NCI-H1694 treated with DMSO at 0.1 percent for 48 hours (cell line): ENCODE results near the gene STARD10.
"Not testable (repeated sequence)": the region's sequence is repeated elsewhere in the genome, so short reads cannot be mapped to it uniquely, and the experiment has no call there.

ENCODE experiments used
- DNase-seq: peaks from one replicate; lab custom pipeline; 2025; lab: John Stamatoyannopoulos, UW

The STARD10 gene, protein sequence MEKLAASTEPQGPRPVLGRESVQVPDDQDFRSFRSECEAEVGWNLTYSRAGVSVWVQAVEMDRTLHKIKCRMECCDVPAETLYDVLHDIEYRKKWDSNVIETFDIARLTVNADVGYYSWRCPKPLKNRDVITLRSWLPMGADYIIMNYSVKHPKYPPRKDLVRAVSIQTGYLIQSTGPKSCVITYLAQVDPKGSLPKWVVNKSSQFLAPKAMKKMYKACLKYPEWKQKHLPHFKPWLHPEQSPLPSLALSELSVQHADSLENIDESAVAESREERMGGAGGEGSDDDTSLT

GRCh38 chr11:72793425-72794367, at the start of gene STARD10:
TSS of gene STARD10 (minus strand) at chr11:72794047. CDS start at chr11:72781181, 12,866 bp downstream.
- DNase-seq: peak; percentile 89

- DNase-seq: no peak
Measured at GRCh38 chr11:72842653-72843330, 48.9 kb upstream of the STARD10 start.

DNA sequence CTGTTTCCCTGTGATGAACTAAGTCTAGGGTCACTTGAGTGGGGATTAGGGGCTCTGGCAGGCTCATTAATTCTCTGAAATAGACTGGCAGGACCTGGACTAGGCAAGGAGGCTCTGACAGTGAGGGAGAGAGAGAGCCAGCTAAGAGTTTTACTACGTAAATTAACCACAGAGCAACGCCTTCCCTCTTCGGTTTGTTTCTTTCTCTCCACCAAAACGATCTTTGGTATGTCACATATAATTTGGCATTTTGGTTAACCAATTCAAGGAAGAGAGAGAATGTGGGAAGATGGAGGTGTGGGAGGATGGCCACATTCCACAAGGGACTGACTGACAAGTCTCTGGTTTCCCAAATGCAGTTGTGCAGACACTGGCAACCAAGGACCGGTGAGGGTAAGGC, 48.3 kb upstream of the STARD10 start:
- no peak for DNase-seq

GRCh38 chr11:72841397-72841796, 47.5 kb upstream of the STARD10 start:
- DNase-seq: no peak

GRCh38 chr11:72840780-72841179, 46.9 kb upstream of the STARD10 start:
- no peak for DNase-seq

- no peak for DNase-seq
Measured at GRCh38 chr11:72838691-72839305, 45.0 kb upstream of the STARD10 start.

GRCh38 chr11:72836111-72836510, 42.3 kb upstream of the STARD10 start:
- no peak for DNase-seq

GRCh38 chr11:72834905-72835304, 41.1 kb upstream of the STARD10 start:
- no peak for DNase-seq

- no peak for DNase-seq
Measured at GRCh38 chr11:72833811-72834493, 40.1 kb upstream of the STARD10 start.

DNA sequence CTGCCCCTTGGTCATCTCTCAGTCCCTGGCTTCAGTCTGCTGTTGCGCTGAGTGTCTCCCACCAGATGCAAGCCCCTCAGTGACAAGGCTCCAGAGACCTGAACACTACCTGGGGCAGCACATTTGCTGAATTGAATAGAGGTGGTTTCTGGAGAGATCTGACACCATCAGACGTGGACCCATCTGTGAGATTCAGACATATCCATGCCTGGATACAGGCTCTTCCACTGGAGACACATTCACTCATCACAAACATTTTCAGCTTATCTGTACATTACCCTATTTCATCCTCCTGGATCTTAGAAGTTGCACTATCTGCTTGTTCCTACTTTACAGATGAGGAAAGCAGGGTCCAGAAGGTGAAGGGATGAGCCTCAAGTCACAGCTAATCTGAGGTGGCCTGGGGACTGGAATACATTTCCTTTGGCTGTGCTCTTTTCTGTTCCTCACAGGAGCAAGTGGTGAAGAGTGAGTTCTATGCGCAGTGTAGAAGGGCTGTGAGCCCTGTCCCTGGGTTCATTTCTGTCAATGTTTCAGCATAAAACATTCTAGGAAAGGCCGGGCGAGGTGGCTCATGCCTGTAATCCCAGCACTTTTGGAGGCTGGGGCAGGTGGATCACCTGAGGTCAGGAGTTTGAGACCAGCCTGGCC, 39.4 kb upstream of the STARD10 start:
- DNase-seq: no peak

DNA sequence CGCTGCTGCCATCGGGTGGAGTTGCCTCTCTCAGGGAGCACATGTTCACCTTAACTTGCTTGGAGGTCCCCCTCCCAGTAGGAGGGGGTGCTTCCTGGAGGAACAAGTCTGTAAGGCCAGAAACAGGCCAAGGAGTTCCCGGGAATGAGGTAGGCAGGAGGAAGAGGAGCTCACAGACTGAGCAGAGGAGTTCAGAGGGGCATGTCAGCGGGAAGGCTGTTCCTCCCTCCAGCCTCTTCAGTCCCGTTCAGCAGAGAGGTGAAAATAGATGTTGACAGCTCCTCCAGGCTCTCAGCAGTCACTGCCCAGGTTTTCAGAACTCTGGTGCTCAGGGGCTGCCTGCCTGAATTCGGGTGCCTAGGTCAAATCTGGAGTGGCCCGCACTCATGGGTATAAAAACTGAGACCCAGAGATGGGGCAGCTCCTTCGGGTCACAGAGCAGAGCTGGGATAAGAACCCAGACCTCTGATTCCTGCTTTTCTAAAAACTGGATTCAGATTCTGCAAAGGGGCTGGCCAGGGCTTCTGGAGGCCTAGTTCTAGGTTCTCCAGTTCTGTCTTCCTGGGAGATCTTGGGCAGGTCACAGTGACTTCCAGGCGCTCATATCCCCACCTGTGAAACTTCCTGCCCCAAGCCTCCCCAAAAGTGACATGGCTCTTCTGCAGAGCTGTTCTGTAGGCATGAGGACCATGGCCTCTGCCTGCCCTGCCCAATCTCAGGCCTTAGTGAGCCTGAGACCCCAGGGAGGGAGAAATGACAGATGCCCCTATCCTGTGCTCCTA, 38.6 kb upstream of the STARD10 start:
- no peak for DNase-seq

GRCh38 chr11:72831521-72832300, 37.9 kb upstream of the STARD10 start:
- peak; percentile 69 for DNase-seq

DNA sequence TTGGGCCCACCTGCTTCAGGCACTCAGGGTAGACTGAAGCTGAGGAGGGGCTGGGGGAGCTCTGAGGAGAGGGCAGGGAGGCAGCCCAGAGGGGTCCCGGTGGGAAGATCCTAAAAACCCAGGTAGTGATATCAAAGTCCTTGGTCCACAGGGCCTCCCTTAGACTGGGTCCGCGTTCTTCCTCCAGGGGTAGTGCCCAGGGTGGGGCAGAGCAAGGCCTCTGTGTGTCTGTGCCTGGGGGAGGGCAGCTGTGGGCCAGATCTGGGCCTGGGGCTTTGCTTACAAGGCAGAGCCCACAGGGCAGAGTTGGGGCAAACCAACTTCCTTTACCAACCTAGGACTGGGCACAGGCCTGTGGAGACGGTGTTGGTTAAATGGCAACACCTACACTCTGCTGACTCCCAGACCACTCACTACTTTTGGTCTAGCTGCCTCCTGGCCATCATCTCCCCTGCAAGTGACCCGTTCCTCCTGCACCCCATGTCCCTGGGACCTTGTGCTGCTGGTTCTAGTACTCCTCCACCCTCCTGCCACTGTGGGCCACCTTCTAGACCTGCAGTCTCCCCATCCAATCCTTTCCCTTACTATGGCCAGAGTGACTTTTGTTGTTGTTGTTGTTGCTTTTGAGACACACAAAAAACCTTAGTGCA, 36.2 kb upstream of the STARD10 start:
- DNase-seq: no peak

- no peak for DNase-seq
Measured at GRCh38 chr11:72829178-72829577, 35.3 kb upstream of the STARD10 start.

DNA sequence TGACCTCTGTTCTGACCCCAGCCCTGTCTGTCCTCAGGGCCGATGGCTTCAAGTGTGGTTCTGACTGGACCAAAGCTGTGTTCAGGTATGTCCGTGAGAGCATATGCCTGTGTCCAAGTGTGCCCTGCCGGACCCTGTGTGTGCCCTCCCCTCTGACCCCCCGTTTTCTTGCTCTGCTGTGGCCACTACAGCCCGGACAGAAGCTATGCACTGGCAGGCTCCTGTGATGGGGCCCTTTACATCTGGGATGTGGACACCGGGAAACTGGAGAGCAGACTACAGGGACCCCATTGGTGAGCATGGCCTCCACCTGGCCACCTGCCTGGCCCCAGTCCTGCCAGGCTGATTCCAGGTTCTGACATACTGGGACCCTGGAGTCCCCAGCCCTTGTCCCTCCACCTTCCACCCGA, 34.9 kb upstream of the STARD10 start:
- DNase-seq: peak; percentile 95

DNA sequence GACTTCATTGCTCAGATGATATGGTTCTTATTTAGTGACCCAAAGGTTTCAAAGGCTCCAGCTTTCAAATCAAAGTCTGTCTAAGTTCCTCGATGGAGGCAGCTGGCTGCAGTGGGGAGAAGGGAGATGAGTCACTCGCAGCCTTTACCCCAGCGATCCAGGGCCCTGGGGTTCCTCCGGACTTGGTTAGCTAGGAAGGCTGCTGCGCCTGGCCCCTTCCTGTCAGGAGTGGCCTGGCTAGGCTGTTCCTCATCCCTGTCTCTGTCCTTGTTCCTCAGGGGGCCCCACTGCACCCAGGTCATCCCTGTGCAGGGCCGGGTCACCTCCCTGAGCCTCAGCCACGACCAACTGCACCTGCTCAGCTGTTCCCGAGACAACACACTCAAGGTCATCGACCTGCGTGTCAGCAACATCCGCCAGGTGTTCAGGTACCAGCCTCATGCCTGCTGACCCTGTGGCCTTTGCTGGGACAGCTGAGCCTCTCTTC, 34.3 kb upstream of the STARD10 start:
- DNase-seq: no peak

- not testable (repeated sequence) for DNase-seq
Measured at GRCh38 chr11:72827656-72828055, 33.8 kb upstream of the STARD10 start.

DNA sequence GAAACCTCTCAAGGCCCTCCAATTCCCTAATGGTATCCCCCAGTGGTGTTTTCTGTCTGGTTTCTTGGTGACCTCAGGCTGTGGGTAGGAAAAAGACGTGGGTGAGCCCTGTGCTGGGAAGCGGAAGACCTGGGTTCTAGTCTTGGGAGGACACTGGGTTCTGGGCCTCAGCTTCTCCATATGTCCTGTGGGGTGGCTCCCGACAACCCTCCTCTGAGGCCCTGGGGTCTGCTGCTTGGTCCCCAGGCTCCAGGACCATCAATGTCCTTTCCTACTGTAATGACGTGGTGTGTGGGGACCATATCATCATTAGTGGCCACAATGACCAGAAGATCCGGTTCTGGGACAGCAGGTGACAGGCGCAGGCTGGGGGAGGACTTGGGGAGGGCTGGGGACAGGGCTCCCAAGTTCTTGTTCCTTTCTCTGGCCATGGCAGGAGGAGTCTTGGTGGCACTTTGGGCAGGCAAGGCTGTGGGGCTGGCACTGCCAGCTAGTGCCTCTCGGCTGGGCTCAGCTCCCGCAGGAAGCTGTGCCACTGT, 33.2 kb upstream of the STARD10 start:
- no peak for DNase-seq
